GM12878 (cell line): ENCODE results near the gene ECEL1. TPM values are rescaled to one million over a fixed set of nuclear protein-coding genes. Genes with fewer than 3 reads are reported as not detected.

Experiments used
- ATAC-seq: fragments of 200-7000 bp; cut with Tn5 transposase; 3 replicates; pipeline ENCODE4 v1.9.1; 2020; ENCODE audit warnings: mild to moderate bottlenecking, moderate library complexity
- BruUV-seq: library from RNA; stranded (reverse); fragments of 400-500 nt; replicated peaks from 2 replicates; lab custom pipeline; 2021; lab: Mats Ljungman, UMichigan
- CTCF ChIA-PET: fragments of 300-600 bp; sonication (Branson Sonifier 250); formaldehyde crosslinking; extraction: SDS; loops from one replicate; lab custom pipeline; 2021; ENCODE audit warnings: inconsistent platforms; lab: Yijun Ruan, JAX
- POLR2A ChIA-PET: fragments of 350-600 bp; formaldehyde crosslinking; extraction: SDS; loops from one replicate; lab custom pipeline; 2021; ENCODE audit warnings: inconsistent platforms; lab: Charles Lee
- RAD21 ChIA-PET: fragments of 300-600 bp; sonication (Branson Sonifier 250); formaldehyde crosslinking; loops from one replicate; lab custom pipeline; 2023; ENCODE audit warnings: antibody characterized with exemption; ENCODE audit not compliant: unreplicated experiment; lab: Charles Lee
- SMC1A ChIA-PET: fragments of 300-600 bp; sonication (Branson Sonifier 250); formaldehyde crosslinking; loops from one replicate; lab custom pipeline; 2023; ENCODE audit not compliant: unreplicated experiment, uncharacterized antibody; lab: Charles Lee
- DNase-seq: peaks from one replicate; pipeline ENCODE4 v3.0.0-alpha.2; 2011; ENCODE audit warnings: low read depth, low spot score
- FAIRE-seq: peaks from 3 replicates; lab custom pipeline; 2011; peaks lifted over from hg19 to GRCh38; lab: Jason Lieb, UNC
- H2AFZ ChIP-seq: 2 replicates; pipeline ENCODE4 v1.6.0; 2011; ENCODE audit warnings: low read depth, low read length, control low read depth; ENCODE audit not compliant: control insufficient read depth
- H3K27ac ChIP-seq: 2 replicates; pipeline ENCODE4 v1.5.1; 2011; ENCODE audit warnings: control low read depth; ENCODE audit not compliant: control insufficient read depth, insufficient read depth
- H3K27me3 ChIP-seq, 2 experiments: replicated peaks in 1 of 2; 2 replicates each; pipeline versions ENCODE4 v1.6.0 to v1.6.1; 2011; ENCODE audit warnings: low read length in 1 of 2; ENCODE audit not compliant: control insufficient read depth in 2 of 2, insufficient read depth in 2 of 2
- H3K36me3 ChIP-seq, 2 experiments: 2 replicates each; pipeline ENCODE4 v1.5.1; 2011; ENCODE audit warnings: low read length in 1 of 2; ENCODE audit not compliant: control insufficient read depth in 2 of 2, insufficient read depth in 2 of 2
- H3K4me1 ChIP-seq: 2 replicates; pipeline ENCODE4 v1.6.1; 2011; ENCODE audit warnings: mild to moderate bottlenecking, low read length, moderate library complexity, mixed read lengths; ENCODE audit not compliant: control insufficient read depth, insufficient read depth
- H3K4me2 ChIP-seq: 2 replicates; pipeline ENCODE4 v1.6.0; 2011; ENCODE audit warnings: control low read depth; ENCODE audit not compliant: control insufficient read depth, insufficient read depth
- H3K4me3 ChIP-seq: fragments of 200-600 bp; sonication (generic); 2 replicates; pipeline ENCODE4 v1.5.1; 2016
- H3K79me2 ChIP-seq: 2 replicates; pipeline ENCODE4 v1.6.0; 2011; ENCODE audit warnings: low read length; ENCODE audit not compliant: control insufficient read depth, insufficient read depth
- H3K9ac ChIP-seq: 2 replicates; pipeline ENCODE4 v1.8.0; 2011; ENCODE audit warnings: low read length, control low read depth, mixed read lengths; ENCODE audit not compliant: control insufficient read depth, insufficient read depth
- H3K9me3 ChIP-seq: replicated peaks from 3 replicates; pipeline ENCODE4 v1.5.1; 2011; ENCODE audit warnings: mild to moderate bottlenecking, low read length; ENCODE audit not compliant: control insufficient read depth, insufficient read depth
- H4K20me1 ChIP-seq: 2 replicates; pipeline ENCODE4 v1.6.0; 2011; ENCODE audit not compliant: control insufficient read depth, insufficient read depth
- LARP7 ChIP-seq: fragments of 450-650 bp; IDR thresholded peaks from 2 replicates; pipeline ENCODE4 v1.6.1; 2017; ENCODE audit warnings: mild to moderate bottlenecking
- POLR2A ChIP-seq: IDR thresholded peaks from 2 replicates; pipeline ENCODE4 v1.6.1; 2011; ENCODE audit warnings: low read depth, mild to moderate bottlenecking, low read length
- RFX5 ChIP-seq: IDR thresholded peaks from 2 replicates; pipeline ENCODE4 v1.6.1; 2011; ENCODE audit warnings: low read depth, low read length, improper control_type of control experiment
- ZZZ3 ChIP-seq: IDR thresholded peaks from 2 replicates; pipeline ENCODE4 v1.6.1; 2011; ENCODE audit warnings: low read depth; ENCODE audit not compliant: control insufficient read depth, insufficient read length
- WGBS: methylation state at CpG from one replicate; pipeline ENCODE4 v1.1.6; 2016; ENCODE audit warnings: low lambda C conversion rate; ENCODE audit not compliant: insufficient replicate concordance, insufficient coverage; ENCODE audit errors: missing lambda C conversion rate; 5-methylcytosine and 5-hydroxymethylcytosine counted together
- in situ Hi-C: fragments of 300-500 bp; cut with MboI; formaldehyde crosslinking; loops from 9 replicates; pipeline ENCODE4 v1.14.3; 2018; ENCODE audit warnings: mixed read lengths
- intact Hi-C: fragments of 100-400 bp; cut with micrococcal nuclease; formaldehyde crosslinking; loops from one replicate; pipeline ENCODE4 v1.14.2; 2022; ENCODE audit not compliant: unreplicated experiment
- polyA plus RNA-seq, 11 experiments: library from polyadenylated mRNA; depleted of rRNA in 4 of 11; unstranded in 6 of 11; stranded (reverse) in 5 of 11; fragments of >200 nt; fragmentation: Nextera tagmentation in 4 of 11; fragmentation: Illumina TruSeq in 1 of 11; extraction: Ambion mirVana in 4 of 11; extraction: Trizol in 1 of 11; gene quantifications; 1 replicate in 1 of 11; 2 replicates in 10 of 11; pipeline versions ENCODE4 v1.2.1 to v1.2.3, GENCODE V29; 2011 to 2016; ENCODE audit warnings: inconsistent platforms in 2 of 11, missing spikeins in 2 of 11, low read depth in 1 of 11
- total RNA-seq, 4 experiments: library from RNA; depleted of rRNA in 3 of 4; stranded (reverse); fragments of >200 nt in 3 of 4; fragmentation: Illumina TruSeq in 1 of 4; extraction: Trizol in 1 of 4; gene quantifications; 2 replicates each; pipeline versions ENCODE4 v1.2.1 to v1.2.3, GENCODE V29; 2013 to 2021
- TF ChIP-seq, protein P1 (sequence below), 3 experiments: IDR thresholded peaks in 2 of 3; conservative IDR thresholded peaks in 1 of 3; 2 replicates each; pipeline ENCODE4 v1.5.1; 2011; ENCODE audit warnings: low read depth in 3 of 3, low read length in 3 of 3, mild to moderate bottlenecking in 3 of 3, control low read depth in 2 of 3, moderate library complexity in 2 of 3, inconsistent platforms in 1 of 3, mixed read lengths in 1 of 3; ENCODE audit not compliant: control insufficient read depth in 2 of 3, insufficient read depth in 1 of 3; ENCODE audit errors: extremely low read depth in 1 of 3

ECEL1 gene
- total and polyA plus RNA-seq, 10 of the 15 experiments (the other 5 are each of a cell fraction or from before 2014, with no cell fraction given) = not detected

DNA sequence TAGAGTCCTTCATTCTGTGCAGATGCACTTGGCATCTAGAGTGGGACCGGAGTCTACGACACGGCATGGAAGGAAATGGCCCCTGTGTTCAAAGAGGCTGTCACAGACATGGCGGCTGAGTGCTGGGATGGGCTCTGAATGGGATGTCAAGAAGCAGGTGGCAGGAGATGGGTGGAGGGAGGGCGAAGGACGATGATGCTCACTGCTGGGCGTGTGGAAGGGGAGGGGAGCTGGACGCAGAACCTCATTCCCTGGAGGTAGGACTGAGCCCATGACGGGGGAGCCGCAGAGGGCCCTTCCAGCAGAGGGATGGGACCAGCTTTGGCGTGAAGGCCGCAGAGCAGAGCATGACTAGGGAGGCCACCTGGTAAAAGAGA, 50.5 kb downstream of the ECEL1 start:
- ChIA-PET POLR2A (no interaction called here), CTCF (interaction anchor here (1.1 to 2.5 kb wide), 2 partner anchors 70 to 102 kb away, joined by 3 to 7 read pairs; no protein-coding TSS in a partner anchor), SMC1A (interaction anchor here (0.5 to 1.0 kb wide), 2 partner anchors 10 to 519 kb away, joined by 3 read pairs; no protein-coding TSS in a partner anchor)
- H3K4me2 ChIP-seq = no peak overlapping the region
- intact Hi-C loops = no loop called here
- H3K79me2 ChIP-seq = no peaks in the 10 kb centered on the region
- no peak overlapping the region for H3K9ac ChIP-seq
- H3K27me3 ChIP-seq = no peaks in the 10 kb centered on the region; a peak in 3 of 4 replicates
- H3K36me3 ChIP-seq = no peaks in the 10 kb centered on the region
- H3K4me1 ChIP-seq = no peaks in the 10 kb centered on the region
- no peak for ATAC-seq
- DNase-seq = no peak
- no peaks in the 10 kb centered on the region for H3K9me3 ChIP-seq
- FAIRE-seq = no peak
- TF ChIP-seq LARP7 (no peak), ZZZ3 (no peak), RFX5 (no peak), POLR2A (no peak)
- TF ChIP-seq, protein P1, sequence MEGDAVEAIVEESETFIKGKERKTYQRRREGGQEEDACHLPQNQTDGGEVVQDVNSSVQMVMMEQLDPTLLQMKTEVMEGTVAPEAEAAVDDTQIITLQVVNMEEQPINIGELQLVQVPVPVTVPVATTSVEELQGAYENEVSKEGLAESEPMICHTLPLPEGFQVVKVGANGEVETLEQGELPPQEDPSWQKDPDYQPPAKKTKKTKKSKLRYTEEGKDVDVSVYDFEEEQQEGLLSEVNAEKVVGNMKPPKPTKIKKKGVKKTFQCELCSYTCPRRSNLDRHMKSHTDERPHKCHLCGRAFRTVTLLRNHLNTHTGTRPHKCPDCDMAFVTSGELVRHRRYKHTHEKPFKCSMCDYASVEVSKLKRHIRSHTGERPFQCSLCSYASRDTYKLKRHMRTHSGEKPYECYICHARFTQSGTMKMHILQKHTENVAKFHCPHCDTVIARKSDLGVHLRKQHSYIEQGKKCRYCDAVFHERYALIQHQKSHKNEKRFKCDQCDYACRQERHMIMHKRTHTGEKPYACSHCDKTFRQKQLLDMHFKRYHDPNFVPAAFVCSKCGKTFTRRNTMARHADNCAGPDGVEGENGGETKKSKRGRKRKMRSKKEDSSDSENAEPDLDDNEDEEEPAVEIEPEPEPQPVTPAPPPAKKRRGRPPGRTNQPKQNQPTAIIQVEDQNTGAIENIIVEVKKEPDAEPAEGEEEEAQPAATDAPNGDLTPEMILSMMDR (IDR thresholded peaks at IDR 0.05 in 2 of 3, conservative IDR thresholded peaks at IDR 0.05 in 1 of 3; ENCODE audit: control insufficient read depth in 2 of 3, extremely low read depth in 1 of 3, insufficient read depth in 1 of 3, low read depth in 3 of 3, low read length in 3 of 3) = no peak
- TF ChIP-seq, all 136 proteins: peak for 0
- no peaks in the 10 kb centered on the region for H4K20me1 ChIP-seq
- no peak overlapping the region for H3K27ac ChIP-seq
- RAD21 ChIA-PET = interaction anchor here (1.7 kb wide), 1 partner anchor 531 kb away, joined by 3 read pairs; no protein-coding TSS in a partner anchor
- in situ Hi-C loops = no loop called here
- BruUV-seq = no TSS peak
- H2AFZ ChIP-seq = no peak overlapping the region
- no peak overlapping the region for H3K4me3 ChIP-seq
- WGBS = 40% methylated on average over 12 of the region's 12 CpGs
